Tibial nerve (tissue), 4 donors: ENCODE results near the gene CLNK. TPM values are rescaled to one million over a fixed set of nuclear protein-coding genes. Genes with fewer than 3 reads are reported as not detected.

Experiments
- DNase-seq, 2 donors: peaks; one replicate each; pipeline ENCODE4 v3.0.0-alpha.2; 2019; ENCODE audit warnings: low spot score in 2 of 2
- H3K27ac ChIP-seq, 4 donors: fragments of 200-600 bp; sonication (generic) in 3 of 4; one replicate each; pipeline ENCODE4 v1.5.1; 2017 to 2019; ENCODE audit warnings: mild to moderate bottlenecking in 1 of 4
- H3K27me3 ChIP-seq, 2 donors: fragments of 200-600 bp; sonication (generic) in 1 of 2; one replicate each; pipeline versions ENCODE4 v1.5.1 to v1.6.0; 2017 to 2019
- H3K36me3 ChIP-seq, 3 donors: fragments of 200-600 bp; sonication (generic); one replicate each; pipeline ENCODE4 v1.5.1; 2018 to 2019
- H3K4me1 ChIP-seq, 4 donors: fragments of 200-600 bp; sonication (generic) in 3 of 4; one replicate each; pipeline ENCODE4 v1.5.1; 2017 to 2019
- H3K4me3 ChIP-seq, 4 donors: fragments of 200-600 bp; sonication (generic) in 3 of 4; one replicate each; pipeline ENCODE4 v1.5.1; 2017 to 2019; ENCODE audit warnings: mild to moderate bottlenecking in 1 of 4, moderate library complexity in 1 of 4
- H3K9me3 ChIP-seq, 4 donors: fragments of 200-600 bp; sonication (generic) in 3 of 4; one replicate each; pipeline ENCODE4 v1.5.1; 2017 to 2019
- EP300 ChIP-seq, 2 donors: sonication (generic); formaldehyde crosslinking; IDR thresholded peaks; one replicate each; pipeline ENCODE4 v1.6.1; 2017; ENCODE audit warnings: antibody characterized with exemption in 2 of 2, mild to moderate bottlenecking in 1 of 2
- POLR2A ChIP-seq, 2 donors: fragments of 450-650 bp; IDR thresholded peaks; one replicate each; pipeline ENCODE4 v1.6.1; 2017; ENCODE audit warnings: antibody characterized with exemption in 2 of 2, mild to moderate bottlenecking in 2 of 2, moderate library complexity in 2 of 2
- WGBS, 2 donors: methylation state at CpG; one replicate each; pipeline ENCODE4 v1.1.5; 2018; 5-methylcytosine and 5-hydroxymethylcytosine counted together
- total RNA-seq, 4 donors: library from RNA; depleted of rRNA; stranded (reverse); fragments of >200 nt; gene quantifications; one replicate each; pipeline ENCODE4 v1.1.0, GENCODE V29; 2016
- TF ChIP-seq, protein P1 (sequence below), 5 experiments: fragments of 200-600 bp in 3 of 5; fragments of 450-650 bp in 2 of 5; sonication (generic) in 3 of 5; IDR thresholded peaks; one replicate each; pipeline ENCODE4 v1.5.1; 2016 to 2019; ENCODE audit warnings: antibody characterized with exemption in 5 of 5, mild to moderate bottlenecking in 3 of 5, moderate library complexity in 2 of 5

CLNK gene
- total RNA-seq, 4 donors from 2014 or later: not detected

DNA sequence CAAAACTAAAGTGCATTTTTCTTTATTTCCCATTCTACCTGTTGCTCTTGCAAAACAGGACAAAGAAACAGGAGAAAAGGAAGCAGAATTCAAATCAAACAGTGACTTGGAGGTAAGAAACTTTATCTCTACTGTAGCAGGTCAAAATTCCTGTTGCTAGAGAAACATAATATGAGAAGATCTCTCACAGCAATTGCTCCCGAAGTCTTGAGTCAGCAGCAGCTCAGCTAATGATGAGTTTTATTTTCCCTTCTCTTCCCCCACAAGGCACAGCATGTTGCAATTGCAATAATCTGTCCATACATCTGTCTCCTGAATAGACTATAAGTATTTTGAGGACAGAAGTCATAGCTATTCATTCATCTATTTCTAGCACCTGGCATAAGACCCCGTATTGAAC is 112.7 kb downstream of the CLNK start:
- Histone ChIP-seq H3K27ac (no peak overlapping the region), H3K9me3 (no peaks in the 10 kb centered on the region), H3K36me3 (no peaks in the 10 kb centered on the region), H3K4me3 (no peak overlapping the region), H3K4me1 (no peaks in the 10 kb centered on the region), H3K27me3 (no peaks in the 10 kb centered on the region)
- 40 to 56% methylated on average over 2 of the region's 2 CpGs for WGBS, 2 donors
- no peak for DNase-seq
- TF ChIP-seq, protein P1, sequence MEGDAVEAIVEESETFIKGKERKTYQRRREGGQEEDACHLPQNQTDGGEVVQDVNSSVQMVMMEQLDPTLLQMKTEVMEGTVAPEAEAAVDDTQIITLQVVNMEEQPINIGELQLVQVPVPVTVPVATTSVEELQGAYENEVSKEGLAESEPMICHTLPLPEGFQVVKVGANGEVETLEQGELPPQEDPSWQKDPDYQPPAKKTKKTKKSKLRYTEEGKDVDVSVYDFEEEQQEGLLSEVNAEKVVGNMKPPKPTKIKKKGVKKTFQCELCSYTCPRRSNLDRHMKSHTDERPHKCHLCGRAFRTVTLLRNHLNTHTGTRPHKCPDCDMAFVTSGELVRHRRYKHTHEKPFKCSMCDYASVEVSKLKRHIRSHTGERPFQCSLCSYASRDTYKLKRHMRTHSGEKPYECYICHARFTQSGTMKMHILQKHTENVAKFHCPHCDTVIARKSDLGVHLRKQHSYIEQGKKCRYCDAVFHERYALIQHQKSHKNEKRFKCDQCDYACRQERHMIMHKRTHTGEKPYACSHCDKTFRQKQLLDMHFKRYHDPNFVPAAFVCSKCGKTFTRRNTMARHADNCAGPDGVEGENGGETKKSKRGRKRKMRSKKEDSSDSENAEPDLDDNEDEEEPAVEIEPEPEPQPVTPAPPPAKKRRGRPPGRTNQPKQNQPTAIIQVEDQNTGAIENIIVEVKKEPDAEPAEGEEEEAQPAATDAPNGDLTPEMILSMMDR (IDR thresholded peaks at IDR 0.05): no peak
- TF ChIP-seq EP300 (IDR thresholded peaks at IDR 0.05) (no peak), POLR2A (IDR thresholded peaks at IDR 0.05) (no peak)

GRCh38 chr4:10569491-10569890 is 115.1 kb downstream of the CLNK start:
- 82 to 88% methylated on average over 2 of the region's 2 CpGs for WGBS, 2 donors
- Histone ChIP-seq H3K27me3 (no peaks in the 10 kb centered on the region), H3K27ac (no peak overlapping the region), H3K9me3 (no peaks in the 10 kb centered on the region), H3K4me1 (no peaks in the 10 kb centered on the region), H3K36me3 (no peaks in the 10 kb centered on the region), H3K4me3 (no peak overlapping the region)
- TF ChIP-seq EP300 (IDR thresholded peaks at IDR 0.05): no peak
- TF ChIP-seq, protein P1 (IDR thresholded peaks at IDR 0.05): no peak
- no peak for TF ChIP-seq POLR2A (IDR thresholded peaks at IDR 0.05)
- no peak for DNase-seq

DNA sequence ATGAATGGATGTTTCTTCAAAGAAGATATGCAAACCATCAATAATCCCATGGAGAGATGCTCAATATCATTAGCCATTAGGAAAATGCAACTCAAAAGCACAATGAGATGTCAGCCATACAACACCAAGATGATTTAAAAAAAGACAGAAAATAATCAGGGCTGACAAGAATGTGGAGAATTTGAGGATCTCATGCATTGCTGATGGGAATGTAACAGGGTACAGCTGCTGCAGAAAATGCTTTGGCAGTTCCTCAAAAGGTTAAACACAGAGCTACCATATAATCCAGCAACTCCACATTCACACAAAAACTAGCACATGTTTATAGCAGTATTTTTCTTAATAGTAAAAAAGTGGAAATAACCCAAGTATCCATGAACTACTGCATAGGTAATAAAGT is 116.8 kb downstream of the CLNK start:
- Histone ChIP-seq H3K4me3 (no peak overlapping the region), H3K27me3 (no peaks in the 10 kb centered on the region), H3K36me3 (no peaks in the 10 kb centered on the region), H3K9me3 (no peaks in the 10 kb centered on the region), H3K27ac (no peak overlapping the region), H3K4me1 (no peaks in the 10 kb centered on the region)
- TF ChIP-seq POLR2A (IDR thresholded peaks at IDR 0.05) (no peak), EP300 (IDR thresholded peaks at IDR 0.05) (no peak)
- TF ChIP-seq, protein P1 (IDR thresholded peaks at IDR 0.05): no peak
- DNase-seq: no peak

GRCh38 chr4:10565166-10565780 is 119.3 kb downstream of the CLNK start:
- 44 to 55% methylated on average over 5 of the region's 5 CpGs for WGBS, 2 donors
- Histone ChIP-seq H3K4me1 (no peaks in the 10 kb centered on the region), H3K27me3 (no peaks in the 10 kb centered on the region), H3K9me3 (no peaks in the 10 kb centered on the region), H3K36me3 (no peaks in the 10 kb centered on the region), H3K27ac (no peak overlapping the region), H3K4me3 (no peak overlapping the region)
- TF ChIP-seq, protein P1 (IDR thresholded peaks at IDR 0.05): no peak
- TF ChIP-seq EP300 (IDR thresholded peaks at IDR 0.05): peak in 1 of 2 donors; percentile 22
- no peak for TF ChIP-seq POLR2A (IDR thresholded peaks at IDR 0.05)
- DNase-seq: no peak

DNA sequence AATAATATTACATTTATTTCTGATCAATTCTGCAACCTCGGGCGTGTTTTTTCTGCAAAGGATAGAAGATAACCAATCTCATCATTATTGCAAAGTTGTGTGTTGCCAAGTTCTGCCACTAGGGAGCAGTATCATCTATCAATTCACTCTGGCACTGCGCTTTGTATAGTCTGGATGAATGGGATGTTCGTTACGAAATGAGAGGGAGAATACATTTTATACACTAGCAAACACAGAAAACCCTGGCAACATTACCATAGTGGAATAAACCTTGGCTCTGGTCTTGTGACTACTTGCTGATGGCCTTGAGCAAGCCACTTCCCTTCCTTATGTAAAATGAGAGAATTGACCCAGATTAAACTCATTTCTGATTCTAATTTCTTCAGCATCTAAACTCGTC is 129.9 kb downstream of the CLNK start:
- H3K27me3 ChIP-seq: no peaks in the 10 kb centered on the region
- peaks cover 0 to 10% (median 0%) of the 10 kb centered on the region in 4 donors for H3K4me1 ChIP-seq
- TF ChIP-seq, protein P1 (IDR thresholded peaks at IDR 0.05): peak; percentile 72 to 81 (median 79)
- no peak for TF ChIP-seq POLR2A (IDR thresholded peaks at IDR 0.05)
- TF ChIP-seq EP300 (IDR thresholded peaks at IDR 0.05): no peak
- H3K36me3 ChIP-seq: no peaks in the 10 kb centered on the region
- 3 to 5% methylated on average over 6 of the region's 6 CpGs for WGBS, 2 donors
- H3K4me3 ChIP-seq: no peak overlapping the region
- DNase-seq: peak; percentile 40 to 89
- H3K27ac ChIP-seq: no peak overlapping the region
- H3K9me3 ChIP-seq: no peaks in the 10 kb centered on the region
